Endothelial cell of umbilical vein (primary cell): ENCODE measurements around the gene SPRED1. TPM values are rescaled to one million over a fixed set of nuclear protein-coding genes. Genes with fewer than 3 reads are reported as not detected.

ENCODE experiments used
- BruUV-seq: library from RNA; stranded (reverse); fragments of 400-500 nt; replicated peaks from 2 replicates; lab custom pipeline; 2021; lab: Mats Ljungman, UMichigan
- CTCF ChIA-PET: fragments of 300-600, 350-600 bp; sonication (Branson Sonifier 250); formaldehyde crosslinking; loops from one replicate; lab custom pipeline; 2021; ENCODE audit warnings: antibody characterized with exemption, inconsistent platforms; lab: Charles Lee
- POLR2A ChIA-PET: fragments of 300-600, 350-600 bp; sonication (Branson Sonifier 250); formaldehyde crosslinking; loops from one replicate; lab custom pipeline; 2021; ENCODE audit warnings: antibody characterized with exemption, inconsistent platforms; lab: Charles Lee
- DNase-seq: peaks from one replicate; pipeline ENCODE4 v3.0.0-alpha.2; 2011; ENCODE audit warnings: low read depth, low spot score
- FAIRE-seq: peaks from 2 replicates; lab custom pipeline; 2011; peaks lifted over from hg19 to GRCh38; lab: Jason Lieb, UNC
- H2AFZ ChIP-seq: 2 replicates; pipeline ENCODE4 v1.6.0; 2012; ENCODE audit warnings: low read depth, low read length, control low read depth, inconsistent platforms
- H3K27ac ChIP-seq: 2 replicates; pipeline ENCODE4 v1.5.1; 2011; ENCODE audit warnings: low read depth, mild to moderate bottlenecking, control low read depth, low read length, moderate library complexity; ENCODE audit not compliant: insufficient read depth
- H3K27me3 ChIP-seq, 2 experiments: 2 replicates each; pipeline versions ENCODE4 v1.6.0 to v1.6.1; 2011; ENCODE audit warnings: low read length in 2 of 2, mixed read lengths in 1 of 2; ENCODE audit not compliant: control insufficient read depth in 2 of 2, insufficient read depth in 2 of 2
- H3K36me3 ChIP-seq, 2 experiments: 2 replicates in 1 of 2; 3 replicates in 1 of 2; pipeline ENCODE4 v1.5.1; 2011; ENCODE audit warnings: low read length in 2 of 2, mild to moderate bottlenecking in 1 of 2, moderate library complexity in 1 of 2; ENCODE audit not compliant: control insufficient read depth in 2 of 2, insufficient read depth in 2 of 2; ENCODE audit errors: extremely low read depth in 1 of 2
- H3K4me1 ChIP-seq: 3 replicates; pipeline ENCODE4 v1.5.1; 2011; ENCODE audit warnings: mild to moderate bottlenecking, low read length; ENCODE audit not compliant: control insufficient read depth, insufficient read depth; ENCODE audit errors: extremely low read depth
- H3K4me2 ChIP-seq: 2 replicates; pipeline ENCODE4 v1.6.1; 2011; ENCODE audit warnings: low read length, control low read depth, mixed read lengths; ENCODE audit not compliant: insufficient read depth
- H3K4me3 ChIP-seq, 3 experiments: fragments of 200-600 bp in 1 of 3; sonication (generic), shearing (Covaris generic) in 1 of 3; replicated peaks in 1 of 3; 2 replicates each; pipeline ENCODE4 v1.5.1; 2011 to 2016; ENCODE audit warnings: control low read depth in 3 of 3, low read length in 3 of 3, mild to moderate bottlenecking in 2 of 3, inconsistent platforms in 1 of 3, low read depth in 1 of 3, moderate library complexity in 1 of 3; ENCODE audit not compliant: insufficient read depth in 1 of 3
- H3K79me2 ChIP-seq: 2 replicates; pipeline ENCODE4 v1.6.0; 2012; ENCODE audit warnings: low read length, inconsistent platforms; ENCODE audit not compliant: control insufficient read depth, insufficient read depth
- H3K9ac ChIP-seq: replicated peaks from 2 replicates; pipeline ENCODE3; 2011; ENCODE audit warnings: low read length, control low read depth; ENCODE audit not compliant: insufficient read depth; ENCODE audit errors: extremely low read depth
- H3K9me1 ChIP-seq: replicated peaks from 3 replicates; pipeline ENCODE4 v1.6.0; 2011; ENCODE audit warnings: mild to moderate bottlenecking, low read length; ENCODE audit not compliant: control insufficient read depth, insufficient read depth; ENCODE audit errors: extremely low read depth
- H3K9me3 ChIP-seq: replicated peaks from 2 replicates; pipeline ENCODE4 v1.5.1; 2012; ENCODE audit warnings: low read length, inconsistent platforms; ENCODE audit not compliant: control insufficient read depth, insufficient read depth
- H4K20me1 ChIP-seq: replicated peaks from 2 replicates; pipeline ENCODE3; 2011; ENCODE audit warnings: mild to moderate bottlenecking, low read length; ENCODE audit not compliant: control insufficient read depth, insufficient read depth; ENCODE audit errors: extremely low read depth
- EZH2 ChIP-seq: IDR thresholded peaks from 2 replicates; pipeline ENCODE4 v1.6.1; 2012; ENCODE audit warnings: borderline replicate concordance, low read depth, mild to moderate bottlenecking, moderate library complexity, low read length, inconsistent platforms; ENCODE audit not compliant: severe bottlenecking
- FOS ChIP-seq: IDR thresholded peaks from 2 replicates; pipeline ENCODE4 v1.6.1; 2011; ENCODE audit warnings: mild to moderate bottlenecking, low read length, moderate library complexity, borderline replicate concordance; ENCODE audit not compliant: insufficient read depth
- GATA2 ChIP-seq: IDR thresholded peaks from 2 replicates; pipeline ENCODE4 v1.7.0; 2011; ENCODE audit warnings: low read depth, mild to moderate bottlenecking, moderate library complexity, mixed read lengths, low read length; ENCODE audit not compliant: insufficient read length, insufficient read depth
- JUN ChIP-seq: IDR thresholded peaks from 2 replicates; pipeline ENCODE4 v1.6.1; 2011; ENCODE audit warnings: borderline replicate concordance, low read depth; ENCODE audit not compliant: insufficient read length, insufficient read depth
- MYC ChIP-seq: IDR thresholded peaks from one replicate; pipeline ENCODE4 v1.6.1; 2011; ENCODE audit warnings: mild to moderate bottlenecking, low read depth, low read length
- POLR2A ChIP-seq: IDR thresholded peaks from 2 replicates; pipeline ENCODE4 v1.6.1; 2012; ENCODE audit warnings: low read depth, mild to moderate bottlenecking, control low read depth, low read length
- POLR2AphosphoS5 ChIP-seq: IDR thresholded peaks from 2 replicates; pipeline ENCODE4 v1.6.1; 2012; ENCODE audit warnings: low read depth, mild to moderate bottlenecking, control low read depth, low read length, moderate library complexity; ENCODE audit not compliant: insufficient read depth
- dilution Hi-C: fragments of 300-500 bp; cut with MboI; formaldehyde crosslinking; loops from one replicate; pipeline ENCODE4 v1.15.0; 2019; ENCODE audit warnings: low sequenced_read_pairs; ENCODE audit not compliant: extremely low pct_ligation_motif_present
- intact Hi-C: fragments of 100-400 bp; cut with micrococcal nuclease; formaldehyde crosslinking; loops from one replicate; pipeline ENCODE4 v1.10.0; 2022
- polyA plus RNA-seq, 4 experiments: library from polyadenylated mRNA; depleted of rRNA in 3 of 4; stranded (reverse) in 3 of 4; unstranded in 1 of 4; fragments of >200 nt; gene quantifications; 2 replicates each; pipeline versions ENCODE4 v1.2.1 to v1.2.3, GENCODE V29; 2011 to 2012; ENCODE audit warnings: missing spikeins in 1 of 4
- total RNA-seq: library from RNA; stranded (reverse); gene quantifications from 2 replicates; pipeline ENCODE4 v1.2.3, GENCODE V29; 2021
- TF ChIP-seq, protein P1 (sequence below): IDR thresholded peaks from 2 replicates; pipeline ENCODE4 v1.6.1; 2011; ENCODE audit not compliant: insufficient read depth, insufficient read length
- TF ChIP-seq, protein P2 (sequence below), 2 donors: IDR thresholded peaks; 1 replicate in 1 of 2; 2 replicates in 1 of 2; pipeline ENCODE4 v1.5.1; 2011; ENCODE audit warnings: low read length in 2 of 2, mild to moderate bottlenecking in 2 of 2, moderate library complexity in 2 of 2, control low read depth in 1 of 2, inconsistent platforms in 1 of 2, low read depth in 1 of 2; ENCODE audit not compliant: insufficient read depth in 1 of 2; ENCODE audit errors: extremely low read depth in 1 of 2

SPRED1 gene
- total and polyA plus RNA-seq, 2 donors (not counting 3 experiments of a cell fraction or from before 2014, with no cell fraction given): 1.3 to 10.7 TPM

DNA sequence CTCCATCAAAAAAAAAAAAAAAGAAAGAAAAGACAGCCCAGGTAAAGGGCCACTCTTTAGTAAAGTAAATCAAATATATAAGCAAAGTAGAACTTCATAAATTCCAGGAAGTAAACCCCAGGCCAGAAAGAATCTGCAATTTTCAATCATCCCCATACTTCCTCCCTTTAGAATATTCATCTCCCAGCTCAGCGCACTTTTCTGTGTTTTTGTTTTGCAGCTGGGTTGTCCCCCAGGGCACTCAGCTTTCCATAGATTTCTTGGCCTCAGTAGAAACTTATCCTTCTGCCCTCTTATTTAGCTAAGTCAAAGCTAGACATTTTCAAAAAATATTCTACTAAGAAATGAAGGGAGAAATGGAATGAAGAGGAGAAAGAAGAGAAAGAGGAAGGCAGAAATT is 24.0 kb upstream of the SPRED1 start:
- H3K79me2 ChIP-seq: no peaks in the 10 kb centered on the region
- H3K36me3 ChIP-seq: no peaks in the 10 kb centered on the region
- H3K4me1 ChIP-seq: peaks cover 6% of the 10 kb centered on the region
- intact Hi-C loops: no loop called here
- H3K9ac ChIP-seq: no peak overlapping the region
- no peak overlapping the region for H3K4me3 ChIP-seq
- no peaks in the 10 kb centered on the region for H3K9me1 ChIP-seq
- ChIA-PET CTCF (interaction anchor here (0.7 to 1.8 kb wide), 5 partner anchors 10 to 23 kb away, joined by 3 to 6 read pairs (median 4); no protein-coding TSS in a partner anchor), POLR2A (no interaction called here)
- no peak overlapping the region for H3K4me2 ChIP-seq
- no peaks in the 10 kb centered on the region for H4K20me1 ChIP-seq
- TF ChIP-seq MYC (no peak), FOS (no peak), POLR2AphosphoS5 (no peak), POLR2A (no peak), EZH2 (no peak), JUN (no peak), GATA2 (no peak)
- TF ChIP-seq, protein P1, sequence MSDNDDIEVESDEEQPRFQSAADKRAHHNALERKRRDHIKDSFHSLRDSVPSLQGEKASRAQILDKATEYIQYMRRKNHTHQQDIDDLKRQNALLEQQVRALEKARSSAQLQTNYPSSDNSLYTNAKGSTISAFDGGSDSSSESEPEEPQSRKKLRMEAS: no peak
- TF ChIP-seq, protein P2, sequence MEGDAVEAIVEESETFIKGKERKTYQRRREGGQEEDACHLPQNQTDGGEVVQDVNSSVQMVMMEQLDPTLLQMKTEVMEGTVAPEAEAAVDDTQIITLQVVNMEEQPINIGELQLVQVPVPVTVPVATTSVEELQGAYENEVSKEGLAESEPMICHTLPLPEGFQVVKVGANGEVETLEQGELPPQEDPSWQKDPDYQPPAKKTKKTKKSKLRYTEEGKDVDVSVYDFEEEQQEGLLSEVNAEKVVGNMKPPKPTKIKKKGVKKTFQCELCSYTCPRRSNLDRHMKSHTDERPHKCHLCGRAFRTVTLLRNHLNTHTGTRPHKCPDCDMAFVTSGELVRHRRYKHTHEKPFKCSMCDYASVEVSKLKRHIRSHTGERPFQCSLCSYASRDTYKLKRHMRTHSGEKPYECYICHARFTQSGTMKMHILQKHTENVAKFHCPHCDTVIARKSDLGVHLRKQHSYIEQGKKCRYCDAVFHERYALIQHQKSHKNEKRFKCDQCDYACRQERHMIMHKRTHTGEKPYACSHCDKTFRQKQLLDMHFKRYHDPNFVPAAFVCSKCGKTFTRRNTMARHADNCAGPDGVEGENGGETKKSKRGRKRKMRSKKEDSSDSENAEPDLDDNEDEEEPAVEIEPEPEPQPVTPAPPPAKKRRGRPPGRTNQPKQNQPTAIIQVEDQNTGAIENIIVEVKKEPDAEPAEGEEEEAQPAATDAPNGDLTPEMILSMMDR (IDR thresholded peaks at IDR 0.05; ENCODE audit: extremely low read depth in 1 of 2, insufficient read depth in 1 of 2, low read depth in 1 of 2, low read length in 2 of 2): no peak
- H3K9me3 ChIP-seq: no peaks in the 10 kb centered on the region
- H3K27ac ChIP-seq: no peak overlapping the region
- BruUV-seq: no TSS peak
- no peak for FAIRE-seq
- dilution Hi-C loops: no loop called here
- no peak for DNase-seq
- peaks cover 0 to 2% of the 10 kb centered on the region in 2 experiments for H3K27me3 ChIP-seq
- H2AFZ ChIP-seq: no peak overlapping the region
